ENCODE data around the gene MAG. TPM values are rescaled to one million over a fixed set of nuclear protein-coding genes. Genes with fewer than 3 reads are reported as not detected.

Gene MAG
- total RNA-seq, 1 experiment from 2014 or later: not detected

DNA sequence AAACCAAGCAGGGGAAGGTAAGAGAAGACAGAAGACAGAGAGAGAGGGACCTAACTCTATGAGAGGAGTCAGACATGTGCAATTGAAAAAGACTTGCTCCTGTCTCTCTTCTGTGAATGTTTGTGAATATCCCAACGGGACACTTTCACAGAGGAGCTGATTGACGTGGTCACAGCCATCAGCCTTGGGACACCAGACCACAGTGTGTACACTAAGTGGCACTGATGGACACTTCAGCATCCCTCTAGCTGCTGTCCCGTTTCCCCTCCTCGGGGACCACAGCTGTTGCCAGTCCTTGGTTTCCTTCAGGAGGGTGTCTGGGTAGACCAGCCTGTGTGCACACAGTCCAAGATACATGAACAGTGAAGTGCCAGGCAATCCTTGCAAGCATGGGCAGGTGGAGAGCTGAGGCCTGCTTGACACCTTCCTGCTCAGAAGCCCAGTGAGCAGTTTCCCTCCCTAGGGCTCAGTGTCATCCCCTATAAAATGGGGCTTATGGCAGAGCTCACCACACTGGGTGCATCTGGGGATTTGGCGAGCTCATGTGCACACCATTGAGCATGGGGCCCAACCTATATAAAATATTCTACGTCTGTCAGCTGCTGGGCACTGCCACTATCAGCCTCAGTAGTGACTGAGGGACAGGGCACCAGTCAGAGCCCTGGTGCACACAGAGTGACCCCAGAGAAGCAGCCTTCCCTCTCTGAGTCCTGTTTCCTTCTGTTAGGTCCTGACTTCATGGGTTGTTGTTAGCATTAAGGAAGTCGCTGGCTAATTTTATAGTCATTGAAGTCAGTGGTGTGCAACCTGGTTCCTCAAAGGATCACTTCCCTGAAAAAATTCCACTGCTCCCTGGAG is 27.5 kb upstream of the MAG start:
- in situ Hi-C loops (cut with HindIII; ENCODE audit: low sequenced_read_pairs): no loop called here
- DNase-seq (ENCODE audit: low spot score): no peak

DNA sequence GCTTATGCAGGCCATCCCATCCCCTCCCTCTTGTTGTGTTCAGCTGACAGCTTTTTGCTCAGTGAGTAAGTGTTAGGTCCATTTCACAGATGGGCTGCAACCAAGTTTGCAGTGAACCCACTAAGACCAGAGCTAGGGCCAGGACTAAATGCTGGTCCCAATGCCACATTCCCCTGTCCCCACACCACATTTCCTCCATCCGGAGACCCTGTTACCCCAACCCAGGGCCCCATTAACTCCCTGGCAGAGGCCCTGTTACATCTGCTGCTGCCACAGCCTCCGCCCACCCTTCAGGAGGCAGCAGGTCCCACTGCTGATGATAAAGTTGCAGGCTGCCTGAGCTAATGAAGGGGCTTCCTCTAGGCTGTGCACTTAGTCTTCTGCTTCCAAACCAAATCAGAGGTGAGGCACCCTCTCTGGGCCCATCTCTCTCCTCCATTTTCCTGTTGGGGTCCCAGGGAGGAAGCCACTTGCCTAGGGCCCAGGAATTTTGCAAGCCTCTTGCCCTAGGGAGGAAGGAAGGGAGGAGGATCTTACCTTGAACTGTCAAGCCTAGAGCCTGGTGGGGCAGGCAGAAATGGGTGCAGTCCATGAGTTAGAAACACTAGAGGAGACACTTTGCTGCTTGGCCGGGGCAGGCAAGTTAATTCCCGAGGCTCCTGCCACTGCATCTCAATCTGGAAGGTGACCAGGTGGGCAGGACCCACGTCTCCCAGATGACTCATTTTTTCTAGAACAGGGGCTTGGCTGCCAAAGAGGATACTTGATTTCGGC is 26.6 kb upstream of the MAG start:
- in situ Hi-C loops (cut with HindIII; ENCODE audit: low sequenced_read_pairs): no loop called here
- DNase-seq (ENCODE audit: low spot score): no peak

DNA sequence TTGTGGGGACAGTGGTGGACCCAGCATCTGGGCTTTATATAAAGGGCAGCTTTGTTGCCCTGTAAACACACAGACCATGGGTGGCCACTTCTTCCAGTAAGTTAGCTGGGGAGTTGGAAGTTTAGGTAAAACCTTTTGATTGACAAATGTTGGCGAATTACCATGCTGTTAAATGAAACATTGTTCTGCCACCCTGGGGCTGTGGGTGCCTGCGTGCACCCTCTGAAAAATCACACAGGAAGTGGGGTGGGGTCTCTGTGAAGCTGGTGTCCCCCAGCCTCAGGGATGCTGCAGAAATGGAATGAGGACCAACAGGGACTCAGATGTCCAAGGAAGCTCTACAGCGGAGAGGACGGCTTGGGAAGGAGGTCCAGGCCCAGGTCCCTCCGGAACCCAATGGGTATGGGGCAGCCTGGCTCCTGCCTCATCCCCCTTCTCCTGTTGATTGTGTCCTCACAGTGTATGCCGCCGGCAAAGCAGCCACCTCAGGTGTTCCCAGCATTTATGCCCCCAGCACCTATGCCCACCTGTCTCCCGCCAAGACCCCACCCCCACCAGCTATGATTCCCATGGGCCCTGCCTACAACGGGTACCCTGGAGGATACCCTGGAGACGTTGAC is 26.0 kb upstream of the MAG start:
- DNase-seq (ENCODE audit: low spot score): no peak
- in situ Hi-C loops (cut with HindIII; ENCODE audit: low sequenced_read_pairs): no loop called here

DNA sequence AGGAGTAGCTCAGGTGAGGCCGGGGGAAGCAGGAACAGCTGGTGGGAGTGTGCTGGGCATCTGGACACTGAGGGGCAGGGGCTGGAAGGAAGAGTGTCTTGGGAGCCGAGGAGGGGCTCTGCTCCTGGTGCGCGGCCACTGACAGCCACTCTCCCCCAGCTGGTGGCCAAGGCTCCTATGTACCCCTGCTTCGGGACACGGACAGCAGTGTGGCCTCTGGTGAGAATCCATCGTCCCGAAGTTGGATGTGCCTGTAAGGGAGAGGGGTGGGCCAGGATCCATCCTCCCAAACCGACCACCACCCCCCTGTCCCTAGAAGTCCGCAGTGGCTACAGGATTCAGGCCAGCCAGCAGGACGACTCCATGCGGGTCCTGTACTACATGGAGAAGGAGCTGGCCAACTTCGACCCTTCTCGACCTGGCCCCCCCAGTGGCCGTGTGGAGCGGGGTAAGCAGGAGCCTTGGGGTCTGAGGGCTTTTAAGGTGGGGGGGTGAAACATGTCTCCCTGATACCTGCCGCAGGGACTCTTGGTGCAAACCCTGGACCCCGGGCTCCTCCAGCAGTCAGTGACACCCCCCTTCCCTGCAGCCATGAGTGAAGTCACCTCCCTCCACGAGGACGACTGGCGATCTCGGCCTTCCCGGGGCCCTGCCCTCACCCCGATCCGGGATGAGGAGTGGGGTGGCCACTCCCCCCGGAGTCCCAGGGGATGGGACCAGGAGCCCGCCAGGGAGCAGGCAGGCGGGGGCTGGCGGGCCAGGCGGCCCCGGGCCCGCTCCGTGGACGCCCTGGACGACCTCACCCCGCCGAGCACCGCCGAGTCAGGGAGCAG is 25.2 kb upstream of the MAG start:
- in situ Hi-C loops (cut with HindIII; ENCODE audit: low sequenced_read_pairs): no loop called here

DNA sequence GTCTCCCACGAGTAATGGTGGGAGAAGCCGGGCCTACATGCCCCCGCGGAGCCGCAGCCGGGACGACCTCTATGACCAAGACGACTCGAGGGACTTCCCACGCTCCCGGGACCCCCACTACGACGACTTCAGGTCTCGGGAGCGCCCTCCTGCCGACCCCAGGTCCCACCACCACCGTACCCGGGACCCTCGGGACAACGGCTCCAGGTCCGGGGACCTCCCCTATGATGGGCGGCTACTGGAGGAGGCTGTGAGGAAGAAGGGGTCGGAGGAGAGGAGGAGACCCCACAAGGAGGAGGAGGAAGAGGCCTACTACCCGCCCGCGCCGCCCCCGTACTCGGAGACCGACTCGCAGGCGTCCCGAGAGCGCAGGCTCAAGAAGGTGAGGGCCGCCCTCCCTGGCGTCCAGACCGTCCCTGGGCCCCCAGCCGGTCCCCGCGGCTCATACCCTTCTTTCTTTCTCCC is 24.6 kb upstream of the MAG start:
- in situ Hi-C loops (cut with HindIII; ENCODE audit: low sequenced_read_pairs): no loop called here
- no peak for DNase-seq (ENCODE audit: low spot score)

More for the DNA sequence above, 25.2 kb upstream of the MAG start:
- no peak for DNase-seq (ENCODE audit: low spot score)

DNA sequence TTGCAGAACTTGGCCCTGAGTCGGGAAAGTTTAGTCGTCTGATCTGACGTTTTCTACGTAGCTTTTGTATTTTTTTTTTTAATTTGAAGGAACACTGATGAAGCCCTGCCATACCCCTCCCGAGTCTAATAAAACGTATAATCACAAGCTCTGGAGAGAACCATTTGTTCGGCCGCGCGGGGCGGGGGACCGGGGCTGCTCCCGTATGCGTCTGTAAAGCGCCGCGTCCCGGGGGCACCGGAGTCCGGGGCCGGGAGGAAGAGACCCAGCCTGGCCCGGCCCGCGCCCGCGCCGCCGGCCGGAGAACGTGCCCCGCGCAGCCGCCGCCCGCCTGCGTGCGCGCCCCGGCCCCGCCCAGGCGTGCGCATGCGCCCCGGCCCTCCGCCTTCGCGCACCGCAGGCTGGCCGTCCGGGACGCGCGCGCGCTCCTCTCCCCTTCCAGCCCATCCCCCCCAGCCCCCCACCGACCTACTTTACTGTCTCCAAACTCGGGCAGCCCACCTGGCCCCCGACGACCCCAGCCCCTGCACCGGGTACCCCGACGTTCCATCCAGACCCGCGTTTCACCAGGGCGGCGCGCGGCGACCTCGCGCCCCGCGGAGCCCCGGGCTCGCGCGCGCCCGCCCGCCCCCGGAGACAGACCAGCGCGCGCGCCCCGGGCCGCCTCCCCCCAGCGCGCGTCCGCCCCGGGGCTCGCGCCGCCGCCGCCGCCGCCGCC is 24.0 kb upstream of the MAG start:
- DNase-seq (ENCODE audit: low spot score): peak; percentile 56
- in situ Hi-C loops (cut with HindIII; ENCODE audit: low sequenced_read_pairs): no loop called here

DNA sequence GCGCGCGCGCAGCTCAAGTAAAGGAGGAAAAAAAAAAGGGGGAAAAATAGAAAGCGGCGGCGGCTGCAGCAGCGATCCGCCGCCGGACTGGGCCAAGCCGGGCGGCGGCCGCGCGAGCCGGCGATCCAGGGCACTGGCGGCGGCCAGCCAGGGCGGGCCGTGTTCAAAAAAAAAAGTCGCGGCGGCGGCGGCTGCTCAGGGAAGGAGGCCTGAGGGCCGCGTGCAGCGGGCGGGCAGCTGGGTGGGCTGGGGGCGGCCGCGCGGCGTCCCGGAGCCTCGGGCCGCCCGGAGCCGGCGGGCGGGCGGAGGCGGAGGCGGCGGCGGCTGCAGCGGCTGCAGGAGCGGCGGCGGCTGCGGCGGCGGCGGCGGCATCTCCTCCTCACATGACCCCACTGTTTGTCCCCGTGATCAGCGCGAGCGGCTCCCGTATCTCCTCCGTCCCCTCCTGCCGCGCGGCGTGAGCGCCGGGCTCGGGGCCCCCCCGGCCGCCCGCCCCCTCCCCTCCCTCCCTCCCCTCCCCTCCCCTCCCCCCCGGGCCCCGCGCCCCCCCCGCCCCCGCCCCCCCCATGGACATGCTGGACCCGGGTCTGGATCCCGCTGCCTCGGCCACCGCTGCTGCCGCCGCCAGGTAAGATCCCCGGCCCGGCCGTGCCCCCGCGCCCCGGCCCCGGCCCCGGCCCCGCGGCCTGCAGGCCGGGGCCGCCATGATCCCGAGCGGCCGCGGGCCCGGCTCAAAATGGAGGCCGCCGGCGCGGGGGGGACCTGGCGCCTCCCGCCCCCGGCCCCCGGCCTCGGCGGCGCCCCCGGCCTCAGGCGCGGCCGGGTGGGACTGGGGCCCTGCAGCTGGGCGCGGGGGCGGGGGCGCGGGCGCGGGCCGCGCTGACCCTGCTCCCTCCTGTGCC is 23.2 kb upstream of the MAG start, which contains the start of gene USF2:
USF2 (plus strand) TSS at position 427 of the 902 bp plus-strand sequence; CDS start at position 567, 140 bp downstream.
- DNase-seq (ENCODE audit: low spot score): peak; percentile 67
- in situ Hi-C loops (cut with HindIII; ENCODE audit: low sequenced_read_pairs): no loop called here

DNA sequence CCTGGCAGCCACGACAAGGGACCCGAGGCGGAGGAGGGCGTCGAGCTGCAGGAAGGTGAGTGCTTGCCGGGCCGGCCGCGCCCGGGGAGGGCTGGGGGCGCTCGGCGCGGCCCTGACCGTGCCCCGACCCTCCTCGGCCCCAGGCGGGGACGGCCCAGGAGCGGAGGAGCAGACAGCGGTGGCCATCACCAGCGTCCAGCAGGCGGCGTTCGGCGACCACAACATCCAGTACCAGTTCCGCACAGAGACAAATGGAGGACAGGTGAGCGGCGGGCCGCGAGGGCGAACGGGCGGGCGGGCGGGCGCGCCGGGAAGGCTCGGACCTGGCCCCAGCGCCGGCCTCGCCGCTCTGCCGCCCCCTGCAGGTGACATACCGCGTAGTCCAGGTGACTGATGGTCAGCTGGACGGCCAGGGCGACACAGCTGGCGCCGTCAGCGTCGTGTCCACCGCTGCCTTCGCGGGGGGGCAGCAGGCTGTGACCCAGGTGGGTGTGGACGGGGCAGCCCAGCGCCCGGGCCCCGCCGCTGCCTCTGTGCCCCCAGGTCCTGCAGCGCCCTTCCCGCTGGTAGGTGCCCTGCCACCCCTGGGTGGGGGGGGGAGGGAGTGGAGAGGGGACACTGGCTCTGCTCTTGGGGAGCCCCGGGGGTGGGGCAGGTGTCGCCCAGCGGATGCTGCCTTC is 22.4 kb upstream of the MAG start:
- DNase-seq (ENCODE audit: low spot score): peak; percentile 76
- in situ Hi-C loops (cut with HindIII; ENCODE audit: low sequenced_read_pairs): no loop called here

DNA sequence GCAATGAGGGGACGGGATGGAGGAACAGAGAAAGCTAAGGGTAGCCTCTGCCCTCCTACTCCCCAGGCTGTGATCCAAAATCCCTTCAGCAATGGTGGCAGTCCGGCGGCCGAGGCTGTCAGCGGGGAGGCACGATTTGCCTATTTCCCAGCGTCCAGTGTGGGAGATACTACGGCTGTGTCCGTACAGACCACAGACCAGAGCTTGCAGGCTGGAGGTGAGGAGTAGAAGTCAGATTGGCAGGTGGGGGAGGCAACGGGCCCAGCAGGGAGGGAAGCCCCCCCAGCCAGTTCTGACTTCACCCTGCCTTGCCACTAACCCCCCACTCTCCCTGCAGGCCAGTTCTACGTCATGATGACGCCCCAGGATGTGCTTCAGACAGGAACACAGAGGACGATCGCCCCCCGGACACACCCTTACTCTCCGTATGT is 21.6 kb upstream of the MAG start:
- no peak for DNase-seq (ENCODE audit: low spot score)
- in situ Hi-C loops (cut with HindIII; ENCODE audit: low sequenced_read_pairs): no loop called here

DNA sequence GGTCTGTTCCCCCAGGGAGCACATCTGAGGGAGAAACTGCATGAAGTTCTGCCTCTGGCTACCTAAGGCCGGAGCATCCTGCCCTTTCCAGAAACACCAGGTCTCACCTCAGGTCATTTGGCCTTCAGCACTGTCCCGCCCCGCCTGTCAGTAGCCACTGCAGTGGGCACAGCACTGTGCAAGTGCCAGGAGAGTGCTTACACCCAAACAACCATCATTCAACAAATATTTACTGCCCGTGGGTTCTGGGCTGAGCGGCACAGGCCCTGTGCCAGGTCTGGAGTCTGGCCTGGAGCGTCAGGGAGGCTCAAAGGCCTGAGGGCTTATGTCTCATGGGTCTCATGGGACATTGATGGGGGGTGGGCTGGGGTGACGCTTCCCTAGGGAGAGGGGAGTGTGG is 20.4 kb upstream of the MAG start:
- no peak for DNase-seq (ENCODE audit: low spot score)
- in situ Hi-C loops (cut with HindIII; ENCODE audit: low sequenced_read_pairs): no loop called here

DNA sequence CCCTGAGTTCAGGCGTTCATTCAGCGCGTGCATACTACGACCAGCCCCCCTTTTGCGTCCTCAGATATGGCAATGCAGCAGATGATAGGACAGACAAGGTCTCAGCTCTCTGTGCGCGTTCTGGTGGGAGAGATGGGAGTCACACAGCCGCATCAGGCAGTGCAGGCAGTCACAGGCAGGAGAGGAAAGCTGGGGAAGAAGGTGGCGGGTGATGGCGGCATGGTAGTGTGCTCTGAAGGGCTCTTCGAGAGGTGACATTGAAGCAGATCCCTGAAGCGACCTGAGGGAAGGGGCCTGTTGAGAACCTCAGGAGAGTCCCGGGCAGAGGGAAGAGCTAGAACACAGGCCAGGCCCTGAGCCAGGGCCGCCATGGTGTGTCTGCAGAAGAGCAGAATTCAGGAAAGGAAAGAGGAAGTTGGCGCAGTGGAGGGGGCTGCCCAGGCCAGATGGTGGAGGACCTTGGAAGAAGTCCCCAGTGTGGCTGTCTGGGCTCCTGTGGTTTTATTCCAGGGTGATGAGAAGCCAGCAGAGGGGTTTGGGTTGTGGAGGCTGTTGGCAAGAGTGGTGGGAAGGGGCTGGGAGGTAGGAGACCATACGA is 19.7 kb upstream of the MAG start:
- in situ Hi-C loops (cut with HindIII; ENCODE audit: low sequenced_read_pairs): no loop called here
- no peak for DNase-seq (ENCODE audit: low spot score)

DNA sequence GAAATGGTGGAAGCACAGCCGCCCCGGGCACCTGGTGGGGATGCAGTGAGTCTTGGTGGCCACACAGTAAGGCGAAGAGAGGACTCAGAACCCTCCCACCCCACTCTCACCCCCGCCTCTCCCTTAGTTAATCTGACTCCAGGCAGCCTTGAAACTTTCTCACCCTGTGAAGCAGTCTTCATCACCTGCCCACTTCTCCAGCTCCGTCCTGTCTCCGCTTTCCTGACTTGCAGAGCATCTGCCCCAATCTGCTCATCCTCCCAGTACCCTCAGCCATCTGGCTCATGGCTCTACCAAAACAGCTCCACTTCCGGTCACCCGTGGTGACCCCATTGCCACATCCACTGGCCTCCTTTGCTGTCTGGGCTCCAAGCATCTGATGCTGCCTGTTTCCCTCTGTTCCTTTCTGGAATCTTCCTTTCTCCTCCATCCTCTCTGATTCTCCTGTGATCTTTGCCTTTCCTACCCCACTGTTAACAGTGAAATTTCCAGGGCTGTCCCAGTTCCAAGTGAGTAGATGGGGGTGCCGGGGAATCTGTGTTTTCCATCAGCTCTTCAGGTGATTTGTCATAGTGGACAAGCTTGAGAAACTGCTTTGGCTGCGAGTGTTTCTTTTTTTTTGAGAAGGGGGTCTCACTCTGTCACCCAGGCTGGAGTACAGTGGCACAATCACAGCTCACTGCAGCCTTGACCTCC is 18.9 kb upstream of the MAG start:
- peak; percentile 44 for DNase-seq (ENCODE audit: low spot score)
- in situ Hi-C loops (cut with HindIII; ENCODE audit: low sequenced_read_pairs): no loop called here

DNA sequence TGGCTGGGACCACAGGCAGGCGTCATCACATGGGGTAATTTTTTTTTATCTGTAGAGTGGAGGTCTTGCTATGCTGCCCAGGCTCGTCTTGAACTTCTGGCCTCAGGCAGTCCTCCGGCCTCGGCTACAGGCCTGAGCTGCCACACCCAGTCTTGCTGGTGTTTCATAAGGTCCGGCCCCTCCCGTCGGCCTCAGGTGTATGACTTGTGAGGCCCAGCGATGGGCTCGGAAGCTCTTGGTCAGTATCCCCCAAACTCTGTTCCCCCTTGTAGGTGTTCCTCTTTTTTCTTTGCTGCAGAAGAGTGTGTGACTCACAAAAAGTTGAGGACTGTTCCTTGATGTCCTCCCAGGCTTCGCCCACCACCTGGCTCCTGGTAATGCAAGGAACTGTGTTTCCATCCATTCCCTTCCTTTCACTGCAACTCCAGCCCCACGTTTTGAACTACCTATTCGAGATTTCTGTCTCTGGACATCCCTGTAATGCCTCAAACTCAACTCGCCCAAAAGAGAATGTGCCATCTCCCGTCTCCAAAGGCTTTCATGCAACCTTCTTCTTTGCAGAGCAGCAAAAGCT is 18.2 kb upstream of the MAG start:
- no peak for DNase-seq (ENCODE audit: low spot score)
- in situ Hi-C loops (cut with HindIII; ENCODE audit: low sequenced_read_pairs): no loop called here

DNA sequence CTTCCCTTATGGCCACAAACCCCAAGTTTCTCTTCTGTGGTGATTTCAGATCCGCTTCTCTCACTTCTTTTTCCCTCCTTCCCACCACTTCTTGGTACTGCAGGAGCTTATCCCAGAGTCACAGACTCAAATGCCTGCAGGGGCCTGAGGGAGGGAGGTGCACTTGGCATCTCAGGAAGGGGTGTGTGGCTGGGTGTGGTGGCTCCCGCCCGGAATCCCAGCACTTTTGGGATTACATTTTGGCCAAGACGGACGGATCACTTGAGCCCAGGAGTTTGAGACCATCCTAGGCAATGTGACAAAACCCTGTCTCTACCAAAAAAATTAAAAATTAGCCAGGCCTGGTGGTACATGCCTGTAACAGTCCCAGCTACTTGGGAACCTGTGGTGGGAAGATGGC is 17.6 kb upstream of the MAG start:
- no peak for DNase-seq (ENCODE audit: low spot score)
- in situ Hi-C loops (cut with HindIII; ENCODE audit: low sequenced_read_pairs): no loop called here

DNA sequence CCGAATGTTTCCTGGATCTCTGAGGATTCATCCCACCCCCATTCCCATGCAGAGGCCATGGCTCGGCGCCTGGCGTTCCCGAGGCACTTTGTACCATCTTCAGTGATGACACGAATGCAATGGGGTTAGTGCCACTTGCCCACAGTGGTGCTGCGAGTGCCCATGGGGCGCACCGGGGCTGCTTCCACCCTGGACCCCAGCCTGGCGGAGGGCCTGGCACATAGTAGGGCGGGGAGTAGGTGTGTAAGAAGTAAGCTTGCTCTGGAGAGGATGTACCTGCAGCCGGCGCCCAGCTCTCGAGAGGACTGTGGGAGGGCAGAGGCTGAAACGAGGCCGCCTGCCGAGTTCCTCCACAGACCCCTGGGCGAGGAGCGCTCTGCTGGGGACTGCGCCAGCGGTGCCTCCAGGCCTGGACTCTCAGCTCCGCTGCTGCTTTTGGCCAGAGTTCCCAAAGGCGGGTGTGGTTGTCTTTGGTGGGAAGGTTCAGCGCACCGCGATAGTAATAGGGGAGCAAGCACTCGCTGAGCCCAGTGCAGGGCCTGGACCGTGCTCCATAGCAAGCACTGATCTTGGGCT is 15.2 kb upstream of the MAG start:
- in situ Hi-C loops (cut with HindIII; ENCODE audit: low sequenced_read_pairs): no loop called here
- no peak for DNase-seq (ENCODE audit: low spot score)

Measured in G401 (cell line).